Fibroblast of lung (primary cell): ENCODE measurements around the gene SEC22A. TPM values are rescaled to one million over a fixed set of nuclear protein-coding genes. Genes with fewer than 3 reads are reported as not detected.

Experiments used
- DNase-seq, 2 donors: peaks; one replicate each; pipeline versions ENCODE4 v3.0.0 to v3.0.0-alpha.2; 2010; ENCODE audit warnings: low read depth in 2 of 2
- H2AFZ ChIP-seq: 2 replicates; pipeline ENCODE4 v1.5.1; 2012; ENCODE audit warnings: low read length, control low read depth, inconsistent platforms
- H3K27ac ChIP-seq: 2 replicates; pipeline ENCODE4 v1.5.1; 2011; ENCODE audit warnings: low read length, control low read depth; ENCODE audit not compliant: insufficient read depth
- H3K27me3 ChIP-seq: 2 replicates; pipeline ENCODE4 v1.5.1; 2011; ENCODE audit warnings: mild to moderate bottlenecking, low read length; ENCODE audit not compliant: control insufficient read depth, insufficient read depth
- H3K36me3 ChIP-seq: 2 replicates; pipeline ENCODE4 v1.5.1; 2011; ENCODE audit warnings: low read length; ENCODE audit not compliant: control insufficient read depth, insufficient read depth
- H3K4me1 ChIP-seq: 2 replicates; pipeline ENCODE4 v1.5.1; 2011; ENCODE audit warnings: low read length; ENCODE audit not compliant: control insufficient read depth, insufficient read depth; ENCODE audit errors: extremely low read depth
- H3K4me2 ChIP-seq: 2 replicates; pipeline ENCODE4 v1.5.1; 2011; ENCODE audit warnings: low read length, control low read depth; ENCODE audit not compliant: insufficient read depth; ENCODE audit errors: extremely low read depth
- H3K4me3 ChIP-seq, 4 experiments: fragments of 200-600 bp in 1 of 4; sonication (generic) in 1 of 4; replicated peaks in 1 of 4; 2 replicates each; pipeline ENCODE4 v1.5.1; 2011 to 2016; ENCODE audit warnings: low read length in 4 of 4, low read depth in 3 of 4, mild to moderate bottlenecking in 3 of 4, control low read depth in 2 of 4, inconsistent platforms in 1 of 4, mixed read lengths in 1 of 4; ENCODE audit not compliant: insufficient read depth in 1 of 4; ENCODE audit errors: control extremely low read depth in 1 of 4
- H3K79me2 ChIP-seq: 2 replicates; pipeline ENCODE4 v1.5.1; 2012; ENCODE audit warnings: mild to moderate bottlenecking, low read length, inconsistent platforms; ENCODE audit not compliant: control insufficient read depth, insufficient read depth
- H3K9ac ChIP-seq: 2 replicates; pipeline ENCODE4 v1.5.1; 2011; ENCODE audit warnings: mild to moderate bottlenecking, low read length, control low read depth; ENCODE audit not compliant: insufficient read depth
- H3K9me3 ChIP-seq: 2 replicates; pipeline ENCODE4 v1.5.1; 2012; ENCODE audit warnings: low read depth, low read length; ENCODE audit not compliant: control insufficient read depth, insufficient read depth
- H4K20me1 ChIP-seq: 2 replicates; pipeline ENCODE4 v1.5.1; 2011; ENCODE audit warnings: low read length; ENCODE audit not compliant: control insufficient read depth, insufficient read depth; ENCODE audit errors: extremely low read depth
- CTCF ChIP-seq, 2 donors: IDR thresholded peaks in 1 of 2; conservative IDR thresholded peaks in 1 of 2; 1 replicate in 1 of 2; 2 replicates in 1 of 2; pipeline ENCODE4 v1.5.1; 2011 to 2012; ENCODE audit warnings: low read length in 2 of 2, control low read depth in 1 of 2, inconsistent platforms in 1 of 2, low read depth in 1 of 2, mild to moderate bottlenecking in 1 of 2
- EZH2 ChIP-seq: IDR thresholded peaks from 2 replicates; pipeline ENCODE4 v1.5.1; 2012; ENCODE audit warnings: low read length, control low read depth, mild to moderate bottlenecking; ENCODE audit errors: missing control alignments
- polyA plus RNA-seq, 2 donors: library from polyadenylated mRNA; depleted of rRNA in 1 of 2; stranded (reverse) in 1 of 2; unstranded in 1 of 2; fragments of >200 nt; gene quantifications; 2 replicates each; pipeline ENCODE4 v1.2.1, GENCODE V29; 2011 to 2012; ENCODE audit warnings: missing spikeins in 1 of 2
- total RNA-seq: library from RNA; depleted of rRNA; stranded (reverse); fragments of >200 nt; gene quantifications from 2 replicates; pipeline ENCODE4 v1.2.1, GENCODE V29; 2014

Gene SEC22A
- total and polyA plus RNA-seq, 2 donors (not counting 1 experiment from before 2014, with no cell fraction given), result 45.4 to 52.7 TPM

DNA sequence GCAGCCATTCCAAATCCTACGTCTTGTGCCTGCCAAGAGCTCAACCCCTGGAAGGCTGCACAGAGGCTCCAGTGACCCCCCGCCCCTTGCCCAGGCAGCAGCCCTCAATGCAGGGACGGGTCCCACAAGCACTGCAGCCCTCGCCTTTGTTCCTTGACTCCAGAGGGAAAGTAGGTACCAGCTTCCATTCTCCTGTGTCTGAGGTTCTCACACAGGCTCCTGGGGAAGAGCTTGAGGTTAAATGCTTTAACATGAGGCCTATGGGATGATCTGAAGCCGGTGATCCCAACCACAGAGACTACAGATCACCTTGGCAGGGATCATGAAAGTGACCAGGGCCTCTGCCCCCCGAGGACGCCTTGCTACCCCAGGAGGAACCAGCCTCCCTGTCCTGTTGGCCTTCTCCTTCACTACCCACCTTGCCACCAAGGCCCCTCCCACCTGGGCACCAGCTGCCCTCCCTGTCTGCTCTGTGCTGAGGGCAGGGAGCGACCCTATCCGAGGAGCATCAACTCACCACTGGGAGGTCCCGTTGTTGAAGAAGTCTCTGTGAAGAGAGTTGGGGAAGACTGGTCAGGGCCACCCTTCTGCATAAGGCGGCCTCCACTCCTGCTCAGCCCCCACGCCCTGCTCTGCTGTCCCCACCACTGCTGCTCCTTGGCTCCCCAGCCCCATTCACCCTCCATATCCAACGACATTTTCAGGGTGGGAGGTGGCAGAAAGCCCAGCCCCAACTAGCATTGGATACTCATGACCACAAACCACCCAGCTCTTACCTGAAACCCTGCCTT is 95.3 kb downstream of the SEC22A start:
- Histone ChIP-seq H3K27ac (no peak overlapping the region), H3K36me3 (no peaks in the 10 kb centered on the region), H3K9me3 (no peaks in the 10 kb centered on the region), H3K9ac (no peak overlapping the region), H3K4me2 (no peak overlapping the region), H3K27me3 (peaks cover 6% of the 10 kb centered on the region), H2AFZ (no peak overlapping the region), H3K4me1 (no peaks in the 10 kb centered on the region), H3K79me2 (no peaks in the 10 kb centered on the region), H3K4me3 (no peak overlapping the region), H4K20me1 (no peaks in the 10 kb centered on the region)
- DNase-seq, result no peak
- TF ChIP-seq EZH2 (no peak), CTCF (conservative IDR thresholded peaks at IDR 0.05 in 1 of 2, IDR thresholded peaks at IDR 0.05 in 1 of 2; ENCODE audit: low read depth in 1 of 2, low read length in 2 of 2) (no peak)

DNA sequence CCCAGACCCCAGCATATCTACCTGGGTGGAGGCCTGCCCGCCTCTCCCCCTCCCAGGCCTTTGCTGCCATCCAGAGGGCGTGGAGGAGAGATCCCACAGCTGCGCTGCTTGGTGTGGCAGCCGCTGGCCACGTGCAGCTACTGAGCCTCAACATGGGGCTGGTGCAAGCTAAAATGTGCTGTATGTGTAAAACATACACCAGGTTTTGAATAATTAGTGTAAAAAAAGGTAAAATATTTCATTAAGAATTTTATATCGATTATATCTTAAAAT is 95.8 kb downstream of the SEC22A start:
- no peak overlapping the region for H3K27ac ChIP-seq
- H3K9me3 ChIP-seq, result no peaks in the 10 kb centered on the region
- H3K36me3 ChIP-seq, result no peaks in the 10 kb centered on the region
- no peaks in the 10 kb centered on the region for H4K20me1 ChIP-seq
- no peak for TF ChIP-seq EZH2
- no peak for TF ChIP-seq CTCF (conservative IDR thresholded peaks at IDR 0.05 in 1 of 2, IDR thresholded peaks at IDR 0.05 in 1 of 2; ENCODE audit: low read depth in 1 of 2, low read length in 2 of 2)
- H3K4me3 ChIP-seq, result no peak overlapping the region
- DNase-seq, result no peak
- no peaks in the 10 kb centered on the region for H3K79me2 ChIP-seq
- no peaks in the 10 kb centered on the region for H3K4me1 ChIP-seq
- no peak overlapping the region for H2AFZ ChIP-seq
- peaks cover 6% of the 10 kb centered on the region for H3K27me3 ChIP-seq
- no peak overlapping the region for H3K4me2 ChIP-seq
- H3K9ac ChIP-seq, result no peak overlapping the region

DNA sequence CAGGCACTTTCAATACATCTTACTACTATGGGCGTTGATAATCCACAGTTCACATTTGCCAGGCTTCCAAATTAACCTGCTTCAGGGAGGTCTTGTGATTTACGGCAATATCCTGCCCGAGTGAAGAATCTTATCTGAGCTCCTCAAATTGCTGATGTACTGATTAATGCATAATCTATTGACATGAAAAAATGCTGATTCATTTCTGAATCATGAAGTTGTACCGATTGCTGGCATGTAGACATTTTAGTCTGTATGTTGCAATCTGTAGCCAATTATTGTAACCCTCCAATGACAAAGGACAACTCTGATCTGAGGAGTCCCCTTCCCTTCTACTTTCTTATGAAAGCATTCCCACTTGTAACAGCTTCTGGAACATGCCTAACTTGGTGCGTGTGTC is 97.2 kb downstream of the SEC22A start:
- Histone ChIP-seq H3K79me2 (no peaks in the 10 kb centered on the region), H3K27ac (no peak overlapping the region), H3K9ac (no peak overlapping the region), H3K9me3 (no peaks in the 10 kb centered on the region), H4K20me1 (no peaks in the 10 kb centered on the region), H2AFZ (no peak overlapping the region), H3K36me3 (no peaks in the 10 kb centered on the region), H3K4me2 (no peak overlapping the region), H3K4me3 (no peak overlapping the region), H3K4me1 (no peaks in the 10 kb centered on the region), H3K27me3 (peaks cover 6% of the 10 kb centered on the region)
- TF ChIP-seq EZH2, result no peak
- no peak for TF ChIP-seq CTCF (conservative IDR thresholded peaks at IDR 0.05 in 1 of 2, IDR thresholded peaks at IDR 0.05 in 1 of 2; ENCODE audit: low read depth in 1 of 2, low read length in 2 of 2)
- DNase-seq, result peak in 1 of 2 donors; percentile 3
